ENCODE results near the gene CHRNB1.

The CHRNB1 gene

DNA sequence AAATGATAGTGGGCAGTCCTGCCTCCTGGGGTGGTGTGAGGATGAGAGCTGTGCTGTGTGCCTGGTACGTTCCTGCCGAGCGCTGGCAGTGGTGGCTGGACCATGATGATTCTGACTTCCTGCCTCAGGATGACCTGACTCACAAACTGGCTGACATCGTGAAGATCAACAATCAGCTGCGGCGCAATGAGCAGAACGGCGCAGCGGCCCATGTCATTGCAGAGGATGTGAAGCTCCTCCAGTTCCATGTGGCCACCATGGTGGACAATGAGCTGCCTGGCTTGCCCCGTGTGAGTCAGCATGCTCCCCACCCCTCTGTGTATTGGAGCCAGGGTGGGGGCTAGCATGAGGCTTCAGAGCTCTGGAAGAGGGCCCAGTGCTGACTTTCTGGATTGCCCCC, 52.4 kb downstream of the CHRNB1 start:
- H2AFZ ChIP-seq: no peak overlapping the region
- no peaks in the 10 kb centered on the region for H3K36me3 ChIP-seq (ENCODE audit: control insufficient read depth, insufficient read depth, low read length)
- no peaks in the 10 kb centered on the region for H3K27me3 ChIP-seq (ENCODE audit: control insufficient read depth, insufficient read depth, low read length)
- H3K4me3 ChIP-seq (ENCODE audit: low read depth, low read length): no peak overlapping the region
- TF ChIP-seq CTCF (IDR thresholded peaks at IDR 0.05): no peak
- no peaks in the 10 kb centered on the region for H3K9me3 ChIP-seq (ENCODE audit: control insufficient read depth, low read length)
- no peak overlapping the region for H3K27ac ChIP-seq
- H3K4me2 ChIP-seq (ENCODE audit: low read length): no peak overlapping the region
- no peaks in the 10 kb centered on the region for H3K4me1 ChIP-seq
- H3K79me2 ChIP-seq: peaks cover 7% of the 10 kb centered on the region
- no peak overlapping the region for H3K9ac ChIP-seq

- Histone ChIP-seq H3K79me2 (peaks cover 5% of the 10 kb centered on the region), H3K9ac (no peak overlapping the region), H3K27ac (no peak overlapping the region), H3K36me3 (ENCODE audit: control insufficient read depth, insufficient read depth, low read length) (no peaks in the 10 kb centered on the region), H3K4me2 (ENCODE audit: low read length) (no peak overlapping the region), H3K27me3 (ENCODE audit: control insufficient read depth, insufficient read depth, low read length) (no peaks in the 10 kb centered on the region), H3K4me3 (ENCODE audit: low read depth, low read length) (no peak overlapping the region), H3K4me1 (no peaks in the 10 kb centered on the region), H3K9me3 (ENCODE audit: control insufficient read depth, low read length) (no peaks in the 10 kb centered on the region), H2AFZ (no peak overlapping the region)
- no peak for TF ChIP-seq CTCF (IDR thresholded peaks at IDR 0.05)
Observed at GRCh38 chr17:7497636-7498035, 52.8 kb downstream of the CHRNB1 start.

DNA sequence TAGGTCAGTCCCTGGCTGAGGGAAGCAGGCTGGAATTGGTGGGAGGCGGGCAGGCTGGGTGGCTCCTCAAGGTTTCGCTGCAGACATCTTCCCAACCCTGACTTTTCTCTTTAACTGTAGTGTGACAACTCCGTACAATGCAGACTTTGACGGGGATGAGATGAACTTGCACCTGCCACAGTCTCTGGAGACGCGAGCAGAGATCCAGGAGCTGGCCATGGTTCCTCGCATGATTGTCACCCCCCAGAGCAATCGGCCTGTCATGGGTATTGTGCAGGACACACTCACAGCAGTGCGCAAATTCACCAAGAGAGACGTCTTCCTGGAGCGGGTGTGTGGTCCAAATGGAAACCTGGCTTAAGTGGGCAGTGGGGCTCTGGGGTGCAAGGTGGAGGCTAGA, 54.3 kb downstream of the CHRNB1 start:
- Histone ChIP-seq H3K27me3 (ENCODE audit: control insufficient read depth, insufficient read depth, low read length) (no peaks in the 10 kb centered on the region), H3K9me3 (ENCODE audit: control insufficient read depth, low read length) (no peaks in the 10 kb centered on the region), H3K27ac (no peak overlapping the region), H2AFZ (no peak overlapping the region), H3K4me1 (no peaks in the 10 kb centered on the region), H3K36me3 (ENCODE audit: control insufficient read depth, insufficient read depth, low read length) (no peaks in the 10 kb centered on the region), H3K4me3 (ENCODE audit: low read depth, low read length) (no peak overlapping the region), H3K4me2 (ENCODE audit: low read length) (no peak overlapping the region), H3K9ac (no peak overlapping the region), H3K79me2 (no peaks in the 10 kb centered on the region)
- TF ChIP-seq CTCF (IDR thresholded peaks at IDR 0.05): no peak

GRCh38 chr17:7501729-7502128, 56.9 kb downstream of the CHRNB1 start:
- TF ChIP-seq CTCF (IDR thresholded peaks at IDR 0.05): no peak
- Histone ChIP-seq H3K9ac (no peak overlapping the region), H3K36me3 (ENCODE audit: control insufficient read depth, insufficient read depth, low read length) (no peaks in the 10 kb centered on the region), H3K79me2 (no peaks in the 10 kb centered on the region), H2AFZ (no peak overlapping the region), H3K4me3 (ENCODE audit: low read depth, low read length) (no peak overlapping the region), H3K27ac (no peak overlapping the region), H3K4me1 (no peaks in the 10 kb centered on the region), H3K27me3 (ENCODE audit: control insufficient read depth, insufficient read depth, low read length) (no peaks in the 10 kb centered on the region), H3K9me3 (ENCODE audit: control insufficient read depth, low read length) (no peaks in the 10 kb centered on the region), H3K4me2 (ENCODE audit: low read length) (no peak overlapping the region)

DNA sequence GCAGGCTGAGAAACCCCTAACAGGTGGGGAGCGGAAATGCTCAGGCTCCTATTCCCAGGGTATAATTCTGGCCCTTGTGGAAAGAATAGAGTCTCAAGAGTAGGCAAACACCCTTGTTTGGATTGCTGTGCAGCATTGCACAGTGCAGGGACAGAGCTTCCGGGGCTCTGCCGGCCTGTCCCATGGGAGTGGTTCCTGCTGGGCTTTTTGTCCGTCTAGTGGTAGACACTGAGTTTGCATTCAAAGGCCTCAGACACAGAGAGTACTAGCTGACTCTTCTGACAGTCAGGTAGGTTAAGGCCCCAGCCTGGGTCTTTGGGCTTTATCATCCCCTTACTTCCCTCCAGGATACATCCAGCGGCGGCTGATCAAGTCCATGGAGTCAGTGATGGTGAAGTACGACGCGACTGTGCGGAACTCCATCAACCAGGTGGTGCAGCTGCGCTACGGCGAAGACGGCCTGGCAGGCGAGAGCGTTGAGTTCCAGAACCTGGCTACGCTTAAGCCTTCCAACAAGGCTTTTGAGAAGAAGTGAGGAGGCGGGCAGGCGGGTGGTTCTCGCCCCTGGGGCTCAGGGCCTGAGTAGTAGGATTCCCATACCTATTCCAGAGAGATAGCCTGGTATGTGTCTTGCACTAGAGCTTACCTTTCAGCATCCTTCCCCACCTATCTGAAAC, 57.4 kb downstream of the CHRNB1 start:
- Histone ChIP-seq H2AFZ (no peak overlapping the region), H3K79me2 (no peaks in the 10 kb centered on the region), H3K9me3 (ENCODE audit: control insufficient read depth, low read length) (no peaks in the 10 kb centered on the region), H3K9ac (no peak overlapping the region), H3K27me3 (ENCODE audit: control insufficient read depth, insufficient read depth, low read length) (no peaks in the 10 kb centered on the region), H3K4me1 (no peaks in the 10 kb centered on the region), H3K27ac (no peak overlapping the region), H3K36me3 (ENCODE audit: control insufficient read depth, insufficient read depth, low read length) (no peaks in the 10 kb centered on the region), H3K4me3 (ENCODE audit: low read depth, low read length) (no peak overlapping the region), H3K4me2 (ENCODE audit: low read length) (no peak overlapping the region)
- no peak for TF ChIP-seq CTCF (IDR thresholded peaks at IDR 0.05)

Data from parathyroid adenoma (tissue), 2 donors.